DOHH2 (cell line): Measurements from ENCODE around the gene SPNS2.

Experiments used
- EZH2phosphoT487 ChIP-seq: fragments of 200-600 bp; sonication (generic); IDR thresholded peaks from 2 replicates; pipeline ENCODE4 v1.6.1; 2017; ENCODE audit warnings: borderline replicate concordance, mild to moderate bottlenecking, antibody characterized with exemption, low read length, moderate library complexity, mixed read lengths
- TF ChIP-seq, protein P1 (sequence below): fragments of 200-600 bp; sonication (generic); IDR thresholded peaks from one replicate; pipeline ENCODE4 v1.5.1; 2014; ENCODE audit warnings: antibody characterized with exemption, mild to moderate bottlenecking, low read depth, low read length; ENCODE audit not compliant: poor library complexity, severe bottlenecking

DNA sequence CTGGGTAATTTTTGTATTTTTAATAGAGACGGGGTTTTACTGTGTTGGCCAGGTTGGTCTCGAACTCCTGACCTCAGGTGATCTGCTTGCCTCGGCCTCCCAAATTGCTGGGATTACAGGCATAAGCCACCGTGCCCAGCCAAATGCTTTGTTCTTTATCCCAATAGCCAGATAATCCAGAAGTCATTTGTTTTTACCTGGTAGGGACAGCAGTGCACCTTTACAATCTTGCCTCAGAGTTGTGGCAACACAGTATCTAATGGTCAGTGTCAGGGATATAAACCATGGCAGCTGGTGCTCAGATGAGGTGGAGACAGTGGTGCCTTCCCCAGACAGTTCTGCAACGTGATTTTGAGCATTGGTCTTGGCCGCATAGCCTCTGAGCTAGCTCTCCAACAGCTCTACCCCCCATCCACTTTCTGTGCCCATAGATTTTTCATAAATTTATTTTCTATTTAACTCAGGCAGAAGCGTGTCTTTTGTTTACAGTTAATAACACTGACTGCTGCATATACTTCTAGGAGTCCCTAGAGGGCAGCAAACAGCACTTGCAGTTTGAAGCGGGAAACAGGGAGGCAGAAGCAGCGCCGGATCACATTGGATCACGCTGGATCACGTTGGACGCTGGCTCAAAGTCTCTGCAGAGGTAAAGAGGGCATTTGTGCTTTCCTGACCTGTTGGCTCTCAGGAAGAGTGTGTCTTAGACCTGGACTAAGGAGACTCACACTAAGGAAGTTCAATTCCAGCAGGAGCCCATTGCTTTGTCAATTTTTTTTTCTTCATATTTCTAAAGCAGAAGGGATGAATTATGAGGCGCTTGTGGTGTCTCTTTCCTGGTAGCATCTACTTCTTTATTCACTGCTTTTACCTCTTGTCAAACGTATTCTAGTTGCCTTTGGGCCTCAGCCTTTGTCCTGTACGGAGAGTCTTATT lies 66.8 kb downstream of the SPNS2 start:
- TF ChIP-seq, protein P1, sequence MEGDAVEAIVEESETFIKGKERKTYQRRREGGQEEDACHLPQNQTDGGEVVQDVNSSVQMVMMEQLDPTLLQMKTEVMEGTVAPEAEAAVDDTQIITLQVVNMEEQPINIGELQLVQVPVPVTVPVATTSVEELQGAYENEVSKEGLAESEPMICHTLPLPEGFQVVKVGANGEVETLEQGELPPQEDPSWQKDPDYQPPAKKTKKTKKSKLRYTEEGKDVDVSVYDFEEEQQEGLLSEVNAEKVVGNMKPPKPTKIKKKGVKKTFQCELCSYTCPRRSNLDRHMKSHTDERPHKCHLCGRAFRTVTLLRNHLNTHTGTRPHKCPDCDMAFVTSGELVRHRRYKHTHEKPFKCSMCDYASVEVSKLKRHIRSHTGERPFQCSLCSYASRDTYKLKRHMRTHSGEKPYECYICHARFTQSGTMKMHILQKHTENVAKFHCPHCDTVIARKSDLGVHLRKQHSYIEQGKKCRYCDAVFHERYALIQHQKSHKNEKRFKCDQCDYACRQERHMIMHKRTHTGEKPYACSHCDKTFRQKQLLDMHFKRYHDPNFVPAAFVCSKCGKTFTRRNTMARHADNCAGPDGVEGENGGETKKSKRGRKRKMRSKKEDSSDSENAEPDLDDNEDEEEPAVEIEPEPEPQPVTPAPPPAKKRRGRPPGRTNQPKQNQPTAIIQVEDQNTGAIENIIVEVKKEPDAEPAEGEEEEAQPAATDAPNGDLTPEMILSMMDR, result peak; percentile 81
- no peak for TF ChIP-seq EZH2phosphoT487
